Mesenchymal stem cell (in vitro differentiated cells and primary cell): ENCODE measurements around the gene FNDC3B.
A peak's percentile ranks its signal among the peaks of the same experiment; 100 is the strongest.

Experiments
- DNase-seq: peaks from one replicate; pipeline ENCODE4 v3.0.0-alpha.2; 2013
- H2AFZ ChIP-seq: one replicate; pipeline ENCODE4 v1.6.1; 2013; ENCODE audit warnings: low read depth, mild to moderate bottlenecking, control low read depth, inconsistent platforms, low read length, moderate library complexity
- H2AK5ac ChIP-seq: 2 replicates; pipeline ENCODE4 v1.6.1; 2013; ENCODE audit warnings: low read length, moderate library complexity, mild to moderate bottlenecking, inconsistent platforms; ENCODE audit not compliant: severe bottlenecking
- H2BK120ac ChIP-seq: one replicate; pipeline ENCODE4 v1.6.1; 2013; ENCODE audit warnings: low read depth, mild to moderate bottlenecking, inconsistent platforms, low read length, moderate library complexity
- H2BK12ac ChIP-seq, 2 experiments: one replicate each; pipeline ENCODE4 v1.6.1; 2013; ENCODE audit warnings: inconsistent platforms in 2 of 2, low read length in 2 of 2, mild to moderate bottlenecking in 2 of 2, moderate library complexity in 2 of 2, control low read depth in 1 of 2
- H2BK15ac ChIP-seq: one replicate; pipeline ENCODE4 v1.6.1; 2013; ENCODE audit warnings: mild to moderate bottlenecking, low read depth, inconsistent platforms; ENCODE audit not compliant: poor library complexity, severe bottlenecking
- H2BK5ac ChIP-seq: 2 replicates; pipeline ENCODE4 v1.6.1; 2013; ENCODE audit warnings: low read depth, mild to moderate bottlenecking, low read length, control low read depth, inconsistent platforms; ENCODE audit not compliant: poor library complexity, severe bottlenecking
- H3K14ac ChIP-seq, 2 experiments: one replicate each; pipeline ENCODE4 v1.6.1; 2013; ENCODE audit warnings: inconsistent platforms in 2 of 2, low read length in 2 of 2, control low read depth in 1 of 2, mild to moderate bottlenecking in 1 of 2, moderate library complexity in 1 of 2
- H3K18ac ChIP-seq, 2 experiments: one replicate each; pipeline ENCODE4 v1.6.1; 2013; ENCODE audit warnings: inconsistent platforms in 2 of 2, low read length in 2 of 2, control low read depth in 1 of 2, low read depth in 1 of 2, mild to moderate bottlenecking in 1 of 2
- H3K23ac ChIP-seq, 2 experiments: one replicate each; pipeline ENCODE4 v1.6.1; 2013; ENCODE audit warnings: inconsistent platforms in 2 of 2, low read length in 2 of 2, mild to moderate bottlenecking in 2 of 2, moderate library complexity in 2 of 2, control low read depth in 1 of 2
- H3K27ac ChIP-seq: 2 replicates; pipeline ENCODE4 v1.5.1; 2013; ENCODE audit warnings: mild to moderate bottlenecking, moderate library complexity, low read length, control low read depth, inconsistent platforms; ENCODE audit not compliant: poor library complexity, severe bottlenecking
- H3K27me3 ChIP-seq, 2 experiments: 2 replicates each; pipeline versions ENCODE4 v1.6.1 to v1.7.0; 2013; ENCODE audit warnings: low read length in 2 of 2, mild to moderate bottlenecking in 2 of 2, moderate library complexity in 2 of 2, control low read depth in 1 of 2, inconsistent platforms in 1 of 2; ENCODE audit not compliant: control insufficient read depth in 1 of 2, insufficient read depth in 1 of 2
- H3K36me3 ChIP-seq, 2 experiments: 2 replicates each; pipeline versions ENCODE4 v1.6.1 to v1.7.0; 2013; ENCODE audit warnings: low read length in 2 of 2, control low read depth in 1 of 2, inconsistent platforms in 1 of 2, low read depth in 1 of 2, mild to moderate bottlenecking in 1 of 2; ENCODE audit not compliant: insufficient read depth in 2 of 2, control insufficient read depth in 1 of 2
- H3K4ac ChIP-seq, 2 experiments: one replicate each; pipeline ENCODE4 v1.6.1; 2013; ENCODE audit warnings: inconsistent platforms in 2 of 2, low read length in 2 of 2, mild to moderate bottlenecking in 2 of 2, moderate library complexity in 2 of 2, control low read depth in 1 of 2, low read depth in 1 of 2
- H3K4me1 ChIP-seq: 2 replicates; pipeline ENCODE4 v1.6.1; 2013; ENCODE audit warnings: low read depth, low read length, control low read depth; ENCODE audit not compliant: control insufficient read depth, insufficient read depth
- H3K4me2 ChIP-seq: 2 replicates; pipeline ENCODE4 v1.6.1; 2013; ENCODE audit warnings: low read length, mild to moderate bottlenecking, inconsistent platforms; ENCODE audit not compliant: poor library complexity, severe bottlenecking
- H3K4me3 ChIP-seq, 2 experiments: 2 replicates each; pipeline versions ENCODE4 v1.5.1 to v1.7.0; 2013; ENCODE audit warnings: low read length in 2 of 2, mild to moderate bottlenecking in 2 of 2, control low read depth in 1 of 2, low read depth in 1 of 2; ENCODE audit not compliant: insufficient read depth in 1 of 2
- H3K79me1 ChIP-seq: replicated peaks from 2 replicates; pipeline ENCODE4 v1.6.1; 2013; ENCODE audit warnings: mild to moderate bottlenecking, control low read depth, low read length, inconsistent platforms; ENCODE audit not compliant: poor library complexity, severe bottlenecking
- H3K9ac ChIP-seq: 2 replicates; pipeline ENCODE4 v1.7.0; 2013; ENCODE audit warnings: mild to moderate bottlenecking, low read length, moderate library complexity
- H3K9me3 ChIP-seq: 2 replicates; pipeline ENCODE4 v1.7.0; 2013; ENCODE audit warnings: mild to moderate bottlenecking, low read length; ENCODE audit not compliant: control insufficient read depth
- H4K8ac ChIP-seq: one replicate; pipeline ENCODE4 v1.6.1; 2013; ENCODE audit warnings: inconsistent platforms, mild to moderate bottlenecking, low read length, moderate library complexity
- H4K91ac ChIP-seq: one replicate; pipeline ENCODE4 v1.6.1; 2013; ENCODE audit warnings: mild to moderate bottlenecking, low read length, inconsistent platforms
- WGBS: methylation state at CpG from one replicate; pipeline ENCODE4 v1.1.7; 2013; ENCODE audit warnings: mixed read lengths; 5-methylcytosine and 5-hydroxymethylcytosine counted together

The FNDC3B gene

GRCh38 chr3:172447611-172448579 lies 408.5 kb downstream of the FNDC3B start, which contains the start of gene GHSR:
GHSR (minus strand) TSS chr3:172448456; CDS start chr3:172448413, 43 bp downstream.
- H2BK12ac ChIP-seq: no peak within 1 kb of the TSS
- DNase-seq: no peak
- H2AK5ac ChIP-seq: no peak within 1 kb of the TSS
- H4K8ac ChIP-seq: no peak within 1 kb of the TSS
- no peak within 1 kb of the TSS for H2AFZ ChIP-seq
- no peak within 1 kb of the TSS for H3K9ac ChIP-seq
- H2BK120ac ChIP-seq: no peak within 1 kb of the TSS
- H3K18ac ChIP-seq: no peak within 1 kb of the TSS
- no peak within 1 kb of the TSS for H3K4me2 ChIP-seq
- no peak within 1 kb of the TSS for H2BK5ac ChIP-seq
- H3K27me3 ChIP-seq: peaks cover 45 to 71% of the 10 kb centered on the region in 2 experiments
- no peaks in the 10 kb centered on the region for H3K9me3 ChIP-seq
- H3K23ac ChIP-seq: no peak within 1 kb of the TSS
- no peaks in the 10 kb centered on the region for H3K79me1 ChIP-seq
- no peak within 1 kb of the TSS for H2BK15ac ChIP-seq
- 26% methylated on average over 73 of the region's 76 CpGs for WGBS
- H3K36me3 ChIP-seq: no peaks in the 10 kb centered on the region
- peaks cover 9% of the 10 kb centered on the region for H3K4me1 ChIP-seq
- no peak within 1 kb of the TSS for H3K14ac ChIP-seq
- H4K91ac ChIP-seq: no peak within 1 kb of the TSS
- no peak within 1 kb of the TSS for H3K4ac ChIP-seq
- no peak within 1 kb of the TSS for H3K27ac ChIP-seq
- no peak within 1 kb of the TSS for H3K4me3 ChIP-seq

GRCh38 chr3:172448661-172449465 lies 409.5 kb downstream of the FNDC3B start:
- Histone ChIP-seq H4K91ac (no peak overlapping the region), H3K14ac (no peak overlapping the region), H3K4ac (no peak overlapping the region), H2BK12ac (no peak overlapping the region), H2AFZ (no peak overlapping the region), H3K4me1 (peaks cover 9% of the 10 kb centered on the region), H3K9ac (no peak overlapping the region), H3K18ac (no peak overlapping the region), H2BK15ac (no peak overlapping the region), H3K27ac (no peak overlapping the region), H3K9me3 (no peaks in the 10 kb centered on the region), H4K8ac (no peak overlapping the region), H3K27me3 (peaks cover 45 to 71% of the 10 kb centered on the region in 2 experiments), H3K36me3 (no peaks in the 10 kb centered on the region), H3K4me3 (no peak overlapping the region), H3K23ac (no peak overlapping the region), H2AK5ac (no peak overlapping the region), H3K4me2 (no peak overlapping the region), H2BK5ac (no peak overlapping the region), H2BK120ac (no peak overlapping the region), H3K79me1 (no peaks in the 10 kb centered on the region)
- DNase-seq: no peak
- WGBS: 15% methylated on average over 41 of the region's 43 CpGs

GRCh38 chr3:172449466-172450149 lies 410.2 kb downstream of the FNDC3B start:
- Histone ChIP-seq H2BK15ac (no peak overlapping the region), H3K23ac (no peak overlapping the region), H3K18ac (no peak overlapping the region), H3K4ac (no peak overlapping the region), H2AK5ac (no peak overlapping the region), H3K27ac (no peak overlapping the region), H3K79me1 (no peaks in the 10 kb centered on the region), H3K9me3 (no peaks in the 10 kb centered on the region), H3K4me1 (peaks cover 9% of the 10 kb centered on the region), H3K9ac (no peak overlapping the region), H4K8ac (no peak overlapping the region), H2BK12ac (no peak overlapping the region), H3K14ac (no peak overlapping the region), H4K91ac (no peak overlapping the region), H2AFZ (no peak overlapping the region), H2BK5ac (no peak overlapping the region), H3K27me3 (peaks cover 45 to 70% of the 10 kb centered on the region in 2 experiments), H3K36me3 (no peaks in the 10 kb centered on the region), H3K4me2 (no peak overlapping the region), H2BK120ac (no peak overlapping the region), H3K4me3 (peak overlapping the region in 1 of 2 experiments; percentile 38)
- 8% methylated on average over 33 of the region's 34 CpGs for WGBS
- DNase-seq: peak; percentile 52
